GM21619 (cell line): ENCODE measurements around the gene PPRC1.

Experiments used
- ATAC-seq: cut with Tn5 transposase; IDR thresholded peaks from one replicate; pipeline ENCODE4 v1.9.1; 2021; ENCODE audit not compliant: unreplicated experiment

Gene PPRC1

DNA sequence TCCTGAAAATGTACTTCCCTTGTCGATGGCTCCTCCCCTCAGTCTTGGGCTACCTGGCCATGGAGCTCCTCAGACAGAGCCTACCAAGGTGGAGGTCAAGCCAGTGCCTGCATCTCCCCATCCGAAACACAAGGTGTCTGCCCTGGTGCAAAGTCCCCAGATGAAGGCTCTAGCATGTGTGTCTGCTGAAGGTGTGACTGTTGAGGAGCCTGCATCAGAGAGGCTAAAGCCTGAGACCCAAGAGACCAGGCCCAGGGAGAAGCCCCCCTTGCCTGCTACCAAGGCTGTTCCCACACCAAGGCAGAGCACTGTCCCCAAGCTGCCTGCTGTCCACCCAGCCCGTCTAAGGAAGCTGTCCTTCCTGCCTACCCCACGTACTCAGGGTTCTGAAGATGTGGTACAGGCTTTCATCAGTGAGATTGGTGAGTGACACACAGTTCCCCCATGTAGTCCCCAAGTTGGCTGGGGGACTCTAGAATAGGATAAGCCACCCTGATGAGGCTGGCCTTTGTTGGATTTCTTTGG, 8.8 kb downstream of the PPRC1 start:
- ATAC-seq, result no peak

- no peak for ATAC-seq
Observed at GRCh38 chr10:102146971-102147428, 14.2 kb downstream of the PPRC1 start.

DNA sequence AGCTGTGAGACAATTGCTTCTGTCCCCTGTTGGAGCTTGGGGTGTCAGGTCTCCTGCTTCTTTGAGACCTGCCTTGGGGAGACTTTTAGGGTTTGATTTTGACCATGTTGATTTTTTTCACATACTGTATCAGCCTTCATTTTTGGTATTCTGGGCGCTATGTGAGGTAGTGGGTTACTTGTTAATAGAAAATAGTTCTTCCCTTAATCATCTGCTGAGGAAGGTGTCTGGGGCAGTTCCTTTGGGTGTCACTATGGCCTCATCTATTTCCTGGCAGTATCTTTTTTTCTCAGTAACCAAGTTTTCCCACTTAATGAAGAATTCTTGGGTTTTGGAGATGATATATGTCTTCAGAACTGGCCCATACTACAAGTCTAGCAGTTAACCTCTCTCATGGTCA, 14.7 kb downstream of the PPRC1 start:
- ATAC-seq, result no peak

DNA sequence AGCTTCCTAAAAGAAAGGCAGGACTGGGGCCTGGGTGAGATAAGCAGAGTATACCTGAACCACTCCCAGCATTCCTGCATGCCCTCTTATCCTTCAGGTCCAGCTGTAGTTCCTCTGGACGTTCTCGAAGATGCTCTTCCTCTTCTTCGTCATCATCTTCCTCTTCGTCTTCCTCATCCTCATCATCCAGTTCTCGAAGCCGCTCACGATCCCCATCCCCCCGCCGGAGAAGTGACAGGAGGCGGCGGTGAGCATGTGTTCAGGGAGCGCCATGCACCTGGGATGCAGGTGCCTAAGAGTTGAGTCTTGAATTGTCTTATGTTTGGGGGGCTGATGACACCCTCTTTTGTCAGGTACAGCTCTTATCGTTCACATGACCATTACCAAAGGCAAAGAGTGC, 15.4 kb downstream of the PPRC1 start:
- ATAC-seq, result no peak

DNA sequence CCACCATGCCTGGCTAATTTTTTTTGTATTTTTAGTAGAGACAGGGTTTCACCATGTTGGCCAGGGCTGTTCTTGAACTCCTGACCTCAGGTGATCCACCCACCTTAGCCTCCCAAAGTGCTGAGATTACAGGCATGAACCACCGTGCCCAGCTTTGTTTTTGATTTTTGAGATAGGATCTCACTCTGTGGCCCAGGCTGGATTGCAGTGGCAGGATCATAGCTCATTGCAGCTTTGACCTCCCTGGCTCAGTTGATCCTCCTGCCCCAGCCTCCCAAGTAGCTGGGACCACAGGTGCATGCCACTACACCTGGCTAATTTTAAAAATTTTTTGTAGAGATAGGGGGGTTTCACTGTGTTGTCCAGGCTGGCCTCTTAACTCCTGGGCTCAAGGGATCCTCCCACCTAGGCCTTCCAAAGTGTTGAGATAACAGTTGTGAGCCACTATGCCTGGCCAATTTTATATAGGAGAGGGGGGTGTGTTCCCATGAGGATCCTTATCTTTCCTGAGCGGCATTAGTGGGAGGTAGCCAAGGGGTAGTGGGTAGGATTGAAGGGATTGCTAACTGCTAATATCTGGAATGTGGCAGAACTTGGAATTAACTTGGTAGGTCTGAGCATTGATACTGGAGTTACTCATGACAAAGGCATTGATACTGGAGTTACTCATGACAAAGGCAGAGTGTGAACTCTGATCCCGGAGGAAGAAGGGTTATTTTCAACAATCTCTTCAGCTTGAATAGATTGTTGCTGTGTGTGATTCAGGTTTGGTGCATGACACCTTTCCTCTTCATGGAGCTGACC, 18.3 kb downstream of the PPRC1 start:
- no peak for ATAC-seq

DNA sequence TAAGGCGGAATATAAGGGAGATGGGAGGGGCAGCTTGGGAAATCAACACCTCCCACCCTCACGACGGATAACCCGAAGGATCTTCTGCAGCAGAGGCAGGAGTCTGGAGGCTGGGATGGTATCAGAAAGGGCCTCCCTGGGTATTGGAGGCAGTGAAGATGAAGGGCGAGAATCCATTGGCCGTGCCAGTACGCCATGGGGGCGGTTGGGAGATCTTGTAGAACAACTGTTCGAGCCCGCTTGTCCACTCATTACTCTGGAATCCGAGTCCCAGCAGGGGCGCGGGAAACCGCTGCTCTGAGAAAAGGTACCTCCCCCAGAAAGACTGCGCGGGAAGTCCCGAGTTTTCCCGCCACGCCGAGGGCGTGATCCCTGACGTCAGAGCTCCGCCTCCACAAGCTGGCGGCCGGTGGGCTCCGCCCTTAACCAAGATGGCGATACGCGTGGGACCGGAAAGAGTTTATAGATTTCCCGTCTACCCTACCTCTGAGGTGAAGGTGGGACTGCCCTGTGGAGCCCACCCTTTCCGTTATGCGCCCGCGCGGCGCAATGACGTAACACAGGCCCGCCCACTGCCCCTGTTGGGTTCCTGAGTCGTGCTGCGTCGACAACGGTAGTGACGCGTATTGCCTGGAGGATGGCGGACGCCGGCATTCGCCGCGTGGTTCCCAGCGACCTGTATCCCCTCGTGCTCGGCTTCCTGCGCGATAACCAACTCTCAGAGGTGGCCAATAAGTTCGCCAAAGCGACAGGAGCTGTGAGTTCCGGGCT, 19.1 kb downstream of the PPRC1 start, which contains the start of gene NOLC1:
Gene NOLC1, plus strand, starts transcription at position 616 of the 771 bp plus-strand sequence. Its CDS starts 22 bp downstream, at position 638.
- peak; percentile 86 for ATAC-seq

GRCh38 chr10:102152545-102152890, 19.7 kb downstream of the PPRC1 start:
- peak; percentile 20 for ATAC-seq

DNA sequence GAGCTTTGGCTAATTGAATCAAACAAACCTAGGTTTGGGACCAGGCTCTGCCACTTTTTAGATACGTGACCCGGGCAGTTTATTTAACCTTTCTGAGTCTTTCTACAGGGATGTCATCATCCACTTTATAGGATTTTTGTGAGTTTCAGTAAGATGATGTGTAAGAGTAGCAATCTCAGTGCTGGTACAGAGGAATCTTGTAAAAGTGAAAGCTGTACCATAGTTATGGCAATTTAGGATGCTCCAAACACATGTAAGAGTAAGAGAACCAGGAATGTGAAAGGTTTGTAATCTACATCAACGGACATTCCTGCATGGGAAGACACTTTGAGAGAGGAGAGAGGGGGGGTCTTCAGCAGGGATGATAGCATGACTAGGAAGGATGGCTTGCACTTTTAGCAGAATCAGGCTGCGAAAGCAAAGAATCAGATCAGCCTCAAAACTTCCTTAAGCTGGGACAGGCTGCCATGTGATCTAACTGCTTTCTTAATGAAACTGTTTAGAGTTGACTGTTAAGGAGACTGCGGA, 20.3 kb downstream of the PPRC1 start:
- ATAC-seq, result no peak

DNA sequence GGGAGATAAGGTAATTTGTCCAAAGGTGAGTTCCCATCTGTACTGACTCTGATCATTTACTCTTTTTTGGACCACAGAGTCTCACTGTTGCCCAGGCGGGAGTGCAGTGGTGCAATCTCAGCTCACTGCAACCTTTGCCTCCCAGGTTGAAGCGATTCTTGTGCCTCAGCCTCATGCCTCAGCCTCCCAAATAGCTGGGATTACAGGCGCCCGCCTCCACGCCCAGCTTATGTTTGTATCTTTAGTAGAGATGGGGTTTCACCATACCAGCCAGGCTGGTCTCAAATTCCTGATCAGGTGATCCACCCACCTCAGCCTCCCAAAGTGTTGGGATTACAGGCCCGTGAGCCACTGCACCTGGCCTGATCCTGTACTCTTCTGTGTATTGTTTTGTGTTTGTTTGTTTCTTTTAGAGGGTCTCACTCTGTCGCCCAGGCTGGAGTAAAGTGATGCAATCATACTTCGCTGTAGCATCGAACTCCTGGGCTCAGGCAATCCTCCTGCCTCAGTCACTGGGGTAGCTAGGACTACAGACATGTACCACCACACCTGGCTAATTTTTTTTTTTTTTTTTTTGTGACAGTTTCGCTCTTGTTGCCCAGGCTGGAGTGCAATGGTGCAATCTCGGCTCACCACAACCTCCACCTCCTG, 21.8 kb downstream of the PPRC1 start:
- no peak for ATAC-seq

DNA sequence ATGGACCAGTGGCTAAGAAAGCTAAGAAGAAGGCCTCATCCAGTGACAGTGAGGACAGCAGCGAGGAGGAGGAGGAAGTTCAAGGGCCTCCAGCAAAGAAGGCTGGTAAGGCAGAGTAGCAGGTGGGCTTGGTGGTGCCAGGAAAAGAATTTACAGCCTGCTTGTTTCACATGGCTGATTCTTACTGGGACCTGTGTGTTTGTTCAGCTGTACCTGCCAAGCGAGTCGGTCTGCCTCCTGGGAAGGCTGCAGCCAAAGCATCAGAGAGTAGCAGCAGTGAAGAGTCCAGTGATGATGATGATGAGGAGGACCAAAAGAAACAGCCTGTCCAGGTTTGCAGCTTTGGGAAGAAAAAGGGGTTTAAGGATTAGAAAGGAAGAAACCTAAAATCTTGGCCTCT, 24.4 kb downstream of the PPRC1 start:
- ATAC-seq, result no peak

- no peak for ATAC-seq
Observed at GRCh38 chr10:102159051-102159597, 26.3 kb downstream of the PPRC1 start.

GRCh38 chr10:102159831-102160230, 27.0 kb downstream of the PPRC1 start:
- ATAC-seq, result no peak

- ATAC-seq, result no peak
Observed at GRCh38 chr10:102163342-102163989, 30.6 kb downstream of the PPRC1 start.

DNA sequence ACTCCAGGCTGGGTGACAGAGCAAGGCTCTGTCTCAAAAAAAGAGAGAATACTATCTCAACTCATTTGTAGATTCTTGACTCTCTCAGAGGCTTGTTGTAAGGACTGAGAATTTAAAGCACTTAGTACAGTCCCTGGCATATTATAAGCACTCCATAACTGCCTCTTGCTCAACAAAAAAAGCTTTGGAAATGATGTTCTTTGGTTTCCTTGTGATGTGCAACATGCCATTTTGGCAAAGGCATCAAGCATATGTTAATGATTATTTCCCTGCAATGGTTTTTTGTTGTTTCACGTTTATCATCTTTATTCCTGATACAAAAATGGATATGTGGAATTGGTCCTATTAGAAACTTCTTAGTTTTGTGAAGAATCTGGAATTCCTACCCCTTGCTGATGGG, 35.0 kb downstream of the PPRC1 start:
- no peak for ATAC-seq

DNA sequence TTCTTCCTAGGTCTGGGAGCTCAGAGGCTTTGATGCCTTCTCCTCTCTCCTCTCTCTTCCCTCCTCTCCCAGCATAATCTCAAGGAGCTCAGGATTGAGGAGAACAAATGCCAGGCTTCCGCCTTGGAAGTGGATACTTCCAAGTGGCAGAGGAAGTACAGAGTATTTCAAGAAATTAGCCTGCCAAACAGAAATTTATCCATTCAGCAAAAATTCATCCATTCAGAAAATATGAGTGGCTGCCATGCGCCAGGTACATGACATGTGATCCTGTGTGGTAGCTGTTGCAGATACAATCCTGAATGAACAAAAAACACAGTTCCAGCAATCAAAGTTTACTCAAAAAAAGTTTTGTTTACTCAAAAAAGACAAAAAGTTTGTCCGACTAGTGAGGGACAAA, 37.8 kb downstream of the PPRC1 start:
- ATAC-seq, result no peak

DNA sequence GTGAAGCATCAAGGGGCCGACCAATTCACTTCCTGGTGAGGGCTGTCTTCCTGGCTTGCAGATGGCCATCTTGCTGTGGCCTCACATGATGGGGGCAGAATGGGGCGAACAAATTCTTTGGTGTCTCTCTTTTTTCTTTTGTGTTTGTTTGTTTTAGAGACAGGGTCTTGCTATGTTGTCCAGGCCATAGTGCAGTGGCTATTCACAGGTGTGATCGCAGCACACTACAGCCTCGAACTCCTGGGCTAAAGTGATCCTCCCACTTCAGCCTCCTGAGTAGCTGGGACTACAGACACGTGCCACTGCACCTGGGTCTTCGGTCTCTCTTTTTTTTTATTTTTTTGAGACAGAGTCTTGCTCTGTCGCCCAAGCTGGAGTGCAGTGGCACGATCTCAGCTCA, 39.4 kb downstream of the PPRC1 start:
- ATAC-seq, result no peak

DNA sequence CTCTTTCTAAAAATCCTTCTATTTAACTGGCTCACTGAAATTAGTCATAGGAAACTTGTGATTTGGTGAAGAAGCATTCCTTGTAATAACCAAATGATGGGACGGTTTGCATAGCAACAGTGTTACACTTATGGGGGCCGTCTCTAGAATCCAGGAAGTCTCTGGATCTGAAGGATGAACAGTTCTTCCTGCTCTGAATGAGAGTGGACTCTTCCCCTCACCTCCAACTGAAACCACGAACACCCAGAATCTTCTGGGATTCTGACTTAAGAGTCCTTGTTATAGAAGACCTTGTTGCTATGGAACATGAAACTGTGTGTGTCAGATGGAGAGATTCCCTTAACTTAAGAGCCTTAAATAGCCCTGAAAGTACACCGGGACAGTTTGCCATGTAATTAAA, 42.6 kb downstream of the PPRC1 start:
- ATAC-seq, result no peak

GRCh38 chr10:102184606-102185005, 51.8 kb downstream of the PPRC1 start:
- no peak for ATAC-seq

- ATAC-seq, result no peak
Observed at GRCh38 chr10:102185272-102185671, 52.4 kb downstream of the PPRC1 start.

DNA sequence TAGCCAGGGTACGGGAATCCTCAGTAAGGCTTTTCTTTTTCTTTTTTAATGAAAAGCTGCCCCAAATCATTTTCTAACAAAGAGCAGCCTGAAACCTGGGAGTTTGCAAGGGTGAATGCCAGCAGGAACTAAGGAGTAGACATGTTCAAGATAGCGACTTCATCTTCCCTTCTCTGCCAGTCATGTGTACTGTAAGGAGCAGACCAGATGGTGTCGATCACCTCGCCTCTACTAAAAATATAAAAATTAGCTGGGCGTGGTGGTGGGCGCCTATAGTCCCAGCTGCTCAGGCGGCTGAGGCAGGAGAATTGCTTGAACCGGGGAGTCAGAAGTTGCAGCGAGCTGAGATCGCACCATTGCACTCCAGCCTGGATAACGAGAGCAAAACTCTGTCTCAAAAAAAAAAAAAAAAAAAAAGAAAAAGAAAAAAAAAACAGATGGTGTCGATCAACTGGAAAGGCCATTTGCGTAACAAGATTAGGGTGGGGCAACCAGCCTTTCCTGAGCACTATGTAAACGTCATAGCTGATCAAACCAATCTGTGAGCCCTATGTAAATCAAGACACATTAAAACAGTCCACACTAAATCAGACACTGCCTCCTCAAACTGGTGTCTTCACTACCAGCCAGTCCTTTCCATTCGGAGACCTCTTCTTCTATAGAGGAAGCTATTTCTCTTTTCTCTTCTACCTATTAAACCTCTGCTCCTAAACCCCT, 53.1 kb downstream of the PPRC1 start:
- no peak for ATAC-seq
